Measurements from ENCODE around the gene MAPK8IP2. TPM values are rescaled to one million over a fixed set of nuclear protein-coding genes. Genes with fewer than 3 reads are reported as not detected.

MAPK8IP2 gene
- total and polyA plus RNA-seq, 2 of the 13 experiments (the other 11 are each of a cell fraction or from before 2014, with no cell fraction given): 1.3 to 2.6 TPM

DNA sequence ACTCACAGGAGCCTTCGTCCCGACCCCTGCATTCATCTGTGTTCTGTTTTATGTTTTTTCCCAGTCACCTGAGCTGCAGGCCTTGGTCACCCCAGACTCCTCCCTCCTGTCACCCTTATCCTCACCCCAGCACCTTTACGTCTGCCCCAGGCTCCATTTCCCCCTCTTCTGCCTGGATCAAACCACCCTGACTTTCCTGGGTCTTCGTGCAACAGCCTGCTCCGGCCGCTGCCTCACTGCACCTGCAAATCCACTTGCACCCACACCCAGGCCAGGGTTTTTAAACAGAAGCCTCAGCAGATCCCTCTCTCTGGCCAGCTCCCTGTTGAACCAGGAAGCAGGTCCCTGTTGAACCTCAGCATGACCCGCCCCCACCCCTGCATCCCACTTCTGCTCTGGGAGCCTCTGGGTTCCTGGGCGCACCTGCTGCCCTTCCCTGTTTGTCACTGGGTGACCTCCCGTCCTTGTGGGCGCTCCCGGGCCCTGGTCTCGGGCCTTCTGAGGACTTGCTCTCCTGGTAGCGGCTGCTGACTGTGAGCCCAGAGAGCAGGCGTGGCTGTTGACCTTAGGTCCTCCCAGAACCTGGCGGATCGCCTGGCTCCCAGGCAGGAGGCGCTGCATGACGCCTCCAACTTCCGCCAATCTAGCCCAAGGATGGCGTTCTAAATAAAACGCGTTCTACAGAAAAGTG, 12.8 kb downstream of the MAPK8IP2 start:
- H3K27ac ChIP-seq (ENCODE audit: extremely low read length, insufficient read depth, low read length): peak overlapping the region; percentile 28
- peak overlapping the region; percentile 37; the same call in 1 of the 2 replicates for H3K9ac ChIP-seq (ENCODE audit: insufficient read depth, low read depth, low read length)
- peak; percentile 84 for FAIRE-seq
- 9% methylated on average over 16 of the region's 22 CpGs for WGBS (ENCODE audit: low lambda C conversion rate)
- no TSS peak for BruUV-seq (replicated peaks)
- intact Hi-C loops (cut with micrococcal nuclease; ENCODE audit: unreplicated experiment) (no loop called here), in situ Hi-C loops (cut with HindIII; ENCODE audit: extremely low pct_ligation_motif_present, low pct_unique_long_range_greater_than_20kb) (loop anchor here (5.0 kb wide), 1 partner anchor 36 kb away; the partner anchor contains the start of gene CPT1B)
- ATAC-seq: peak; percentile 96
- no peaks in the 10 kb centered on the region for H4K20me1 ChIP-seq (ENCODE audit: insufficient read depth, low read length)
- no peaks in the 10 kb centered on the region for H3K79me2 ChIP-seq (ENCODE audit: insufficient read depth, low read length)
- peak; percentile 71 for DNase-seq (ENCODE audit: low spot score)
- peaks cover 0 to 6% of the 10 kb centered on the region in 2 experiments; a peak in 1 of 5 replicates for H3K27me3 ChIP-seq (ENCODE audit: control insufficient read depth in 1 of 2, insufficient read depth in 2 of 2, low read length in 2 of 2)
- peaks cover 22% of the 10 kb centered on the region for H3K4me1 ChIP-seq (ENCODE audit: insufficient read depth, low read length)
- H3K9me3 ChIP-seq (ENCODE audit: low read length): no peaks in the 10 kb centered on the region
- H2AFZ ChIP-seq (ENCODE audit: low read length): no peak overlapping the region
- peak overlapping the region; percentile 78 for H3K4me2 ChIP-seq (ENCODE audit: low read depth, low read length)
- ChIA-PET CTCF (ENCODE audit: low intra/inter-chr PET ratio, low total read pairs) (interaction anchor here (1.0 kb wide), 1 partner anchor 51 kb away, joined by 3 read pairs; the partner anchor contains the start of gene SYCE3), POLR2A (interaction anchor here (0.7 to 1.6 kb wide), 5 partner anchors 9 to 88 kb away, joined by 4 to 5 read pairs (median 4); partner anchors contain the start of genes CHKB and SCO2)
- no peaks in the 10 kb centered on the region for H3K36me3 ChIP-seq (replicated peaks in 1 of 2; ENCODE audit: control insufficient read depth in 1 of 2, insufficient read depth in 2 of 2, low read length in 2 of 2)
- H3K4me3 ChIP-seq (replicated peaks in 1 of 3; ENCODE audit: insufficient read depth in 1 of 3, low read depth in 2 of 3, low read length in 3 of 3): peak overlapping the region; percentile 45 to 71 (median 46); a peak in 5 of 6 replicates
- TF ChIP-seq ZFP1 (CRISPR knock-in tag; IDR thresholded peaks at IDR 0.05) (no peak), MATR3 (CRISPR knock-in tag; IDR thresholded peaks at IDR 0.05) (no peak), KDM6A (CRISPR knock-in tag; IDR thresholded peaks at IDR 0.05; ENCODE audit: low read depth) (no peak), ZNF562 (CRISPR knock-in tag; IDR thresholded peaks at IDR 0.05; ENCODE audit: borderline replicate concordance) (no peak), ZNF747 (CRISPR knock-in tag; IDR thresholded peaks at IDR 0.05; ENCODE audit: borderline replicate concordance) (peak; percentile 89; the same call in 1 of the 2 replicates), SOX13 (IDR thresholded peaks at IDR 0.05) (no peak), SOX13 (CRISPR knock-in tag; conservative IDR thresholded peaks at IDR 0.05 in 1 of 2, IDR thresholded peaks at IDR 0.05 in 1 of 2) (0 out of 4 replicates have a peak, but pooled peaks of 1 of the 2 experiments have one; percentile 18), JDP2 (CRISPR knock-in tag; IDR thresholded peaks at IDR 0.05; ENCODE audit: borderline replicate concordance) (no peak), ZNF205 (CRISPR knock-in tag; IDR thresholded peaks at IDR 0.05) (no peak), RBM39 (IDR thresholded peaks at IDR 0.05; ENCODE audit: low read depth, low read length, poor library complexity, severe bottlenecking) (peak; percentile 49), SUZ12 (IDR thresholded peaks at IDR 0.05; ENCODE audit: low read depth, low read length) (no peak), ZBTB21 (CRISPR knock-in tag; IDR thresholded peaks at IDR 0.05) (no peak), ZNF792 (CRISPR knock-in tag; IDR thresholded peaks at IDR 0.05) (0 out of 2 replicates have a peak, but pooled peaks have one; percentile 52), NKX3-1 (CRISPR knock-in tag; IDR thresholded peaks at IDR 0.05) (no peak), RAD21 (CRISPR knock-in tag; IDR thresholded peaks at IDR 0.05) (peak; percentile 59; the same call in 1 of the 2 replicates), MXD4 (CRISPR knock-in tag; IDR thresholded peaks at IDR 0.05) (no peak), NCOA5 (CRISPR knock-in tag; IDR thresholded peaks at IDR 0.05) (no peak)
- TF ChIP-seq, protein P1, sequence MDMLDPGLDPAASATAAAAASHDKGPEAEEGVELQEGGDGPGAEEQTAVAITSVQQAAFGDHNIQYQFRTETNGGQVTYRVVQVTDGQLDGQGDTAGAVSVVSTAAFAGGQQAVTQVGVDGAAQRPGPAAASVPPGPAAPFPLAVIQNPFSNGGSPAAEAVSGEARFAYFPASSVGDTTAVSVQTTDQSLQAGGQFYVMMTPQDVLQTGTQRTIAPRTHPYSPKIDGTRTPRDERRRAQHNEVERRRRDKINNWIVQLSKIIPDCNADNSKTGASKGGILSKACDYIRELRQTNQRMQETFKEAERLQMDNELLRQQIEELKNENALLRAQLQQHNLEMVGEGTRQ (IDR thresholded peaks at IDR 0.05; ENCODE audit: low read depth, low read length): no peak
- TF ChIP-seq, protein P1 (CRISPR knock-in tag; IDR thresholded peaks at IDR 0.05; ENCODE audit: borderline replicate concordance): no peak
- TF ChIP-seq, protein P2, sequence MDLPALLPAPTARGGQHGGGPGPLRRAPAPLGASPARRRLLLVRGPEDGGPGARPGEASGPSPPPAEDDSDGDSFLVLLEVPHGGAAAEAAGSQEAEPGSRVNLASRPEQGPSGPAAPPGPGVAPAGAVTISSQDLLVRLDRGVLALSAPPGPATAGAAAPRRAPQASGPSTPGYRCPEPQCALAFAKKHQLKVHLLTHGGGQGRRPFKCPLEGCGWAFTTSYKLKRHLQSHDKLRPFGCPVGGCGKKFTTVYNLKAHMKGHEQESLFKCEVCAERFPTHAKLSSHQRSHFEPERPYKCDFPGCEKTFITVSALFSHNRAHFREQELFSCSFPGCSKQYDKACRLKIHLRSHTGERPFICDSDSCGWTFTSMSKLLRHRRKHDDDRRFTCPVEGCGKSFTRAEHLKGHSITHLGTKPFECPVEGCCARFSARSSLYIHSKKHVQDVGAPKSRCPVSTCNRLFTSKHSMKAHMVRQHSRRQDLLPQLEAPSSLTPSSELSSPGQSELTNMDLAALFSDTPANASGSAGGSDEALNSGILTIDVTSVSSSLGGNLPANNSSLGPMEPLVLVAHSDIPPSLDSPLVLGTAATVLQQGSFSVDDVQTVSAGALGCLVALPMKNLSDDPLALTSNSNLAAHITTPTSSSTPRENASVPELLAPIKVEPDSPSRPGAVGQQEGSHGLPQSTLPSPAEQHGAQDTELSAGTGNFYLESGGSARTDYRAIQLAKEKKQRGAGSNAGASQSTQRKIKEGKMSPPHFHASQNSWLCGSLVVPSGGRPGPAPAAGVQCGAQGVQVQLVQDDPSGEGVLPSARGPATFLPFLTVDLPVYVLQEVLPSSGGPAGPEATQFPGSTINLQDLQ (CRISPR knock-in tag; IDR thresholded peaks at IDR 0.05): no peak
- TF ChIP-seq, protein P3, sequence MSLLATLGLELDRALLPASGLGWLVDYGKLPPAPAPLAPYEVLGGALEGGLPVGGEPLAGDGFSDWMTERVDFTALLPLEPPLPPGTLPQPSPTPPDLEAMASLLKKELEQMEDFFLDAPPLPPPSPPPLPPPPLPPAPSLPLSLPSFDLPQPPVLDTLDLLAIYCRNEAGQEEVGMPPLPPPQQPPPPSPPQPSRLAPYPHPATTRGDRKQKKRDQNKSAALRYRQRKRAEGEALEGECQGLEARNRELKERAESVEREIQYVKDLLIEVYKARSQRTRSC (CRISPR knock-in tag; IDR thresholded peaks at IDR 0.05; ENCODE audit: low read depth): no peak
